GM19351 (cell line): Measurements from ENCODE around the gene DPEP2.
"Not testable (repeated sequence)": the region's sequence is repeated elsewhere in the genome, so short reads cannot be mapped to it uniquely, and the experiment has no call there.

Source experiments
- ATAC-seq: cut with Tn5 transposase; IDR thresholded peaks from one replicate; pipeline ENCODE4 v1.9.1; 2021; ENCODE audit warnings: mild to moderate bottlenecking, moderate library complexity; ENCODE audit not compliant: unreplicated experiment

The DPEP2 gene

GRCh38 chr16:68009157-68009735 is 10.0 kb upstream of the DPEP2 start:
- ATAC-seq: no peak

GRCh38 chr16:68005786-68006286 is 6.6 kb upstream of the DPEP2 start:
- no peak for ATAC-seq

GRCh38 chr16:68005211-68005610 is 5.9 kb upstream of the DPEP2 start:
- ATAC-seq: no peak

GRCh38 chr16:68003031-68003430 is 3.7 kb upstream of the DPEP2 start:
- ATAC-seq: no peak

GRCh38 chr16:68000450-68000849 is 1.2 kb upstream of the DPEP2 start:
- ATAC-seq: no peak

- no peak for ATAC-seq
Measured at GRCh38 chr16:67999985-68000384, 701 bp upstream of the DPEP2 start.

- not testable (repeated sequence) for ATAC-seq
Measured at GRCh38 chr16:67998231-67998778, 979 bp downstream of the DPEP2 start.

GRCh38 chr16:67996666-67997065 is 2.6 kb downstream of the DPEP2 start:
- no peak for ATAC-seq

- no peak for ATAC-seq
Measured at GRCh38 chr16:67995423-67995822, 3.9 kb downstream of the DPEP2 start.

- not testable (repeated sequence) for ATAC-seq
Measured at GRCh38 chr16:67994040-67994408, 5.3 kb downstream of the DPEP2 start.

GRCh38 chr16:67993207-67994039 is 5.9 kb downstream of the DPEP2 start:
- peak; percentile 70 for ATAC-seq

- ATAC-seq: no peak
Measured at GRCh38 chr16:67992661-67993206, 6.5 kb downstream of the DPEP2 start.

- ATAC-seq: no peak
Measured at GRCh38 chr16:67990018-67990386, 9.3 kb downstream of the DPEP2 start.

- ATAC-seq: no peak
Measured at GRCh38 chr16:67989322-67990017, 9.8 kb downstream of the DPEP2 start.

GRCh38 chr16:67988675-67989074 is 10.6 kb downstream of the DPEP2 start:
- ATAC-seq: no peak

- ATAC-seq: no peak
Measured at GRCh38 chr16:67987460-67988160, 11.7 kb downstream of the DPEP2 start.

- ATAC-seq: no peak
Measured at GRCh38 chr16:67986949-67987348, 12.3 kb downstream of the DPEP2 start.

GRCh38 chr16:67982011-67982696 is 17.1 kb downstream of the DPEP2 start:
- ATAC-seq: no peak

- no peak for ATAC-seq
Measured at GRCh38 chr16:67979955-67980678, 19.2 kb downstream of the DPEP2 start, which contains the start of gene DPEP3. Gene DPEP3 (minus strand): TSS chr16:67980499. CDS start chr16:67980380, 119 bp downstream.
